NCI-H82 (cell line): ENCODE data around the gene LTA.
"Not testable (repeated sequence)": the region's sequence is repeated elsewhere in the genome, so short reads cannot be mapped to it uniquely, and the experiment has no call there.

Experiments used
- DNase-seq: peaks from one replicate; lab custom pipeline; 2025; lab: John Stamatoyannopoulos, UW

The LTA gene

DNA sequence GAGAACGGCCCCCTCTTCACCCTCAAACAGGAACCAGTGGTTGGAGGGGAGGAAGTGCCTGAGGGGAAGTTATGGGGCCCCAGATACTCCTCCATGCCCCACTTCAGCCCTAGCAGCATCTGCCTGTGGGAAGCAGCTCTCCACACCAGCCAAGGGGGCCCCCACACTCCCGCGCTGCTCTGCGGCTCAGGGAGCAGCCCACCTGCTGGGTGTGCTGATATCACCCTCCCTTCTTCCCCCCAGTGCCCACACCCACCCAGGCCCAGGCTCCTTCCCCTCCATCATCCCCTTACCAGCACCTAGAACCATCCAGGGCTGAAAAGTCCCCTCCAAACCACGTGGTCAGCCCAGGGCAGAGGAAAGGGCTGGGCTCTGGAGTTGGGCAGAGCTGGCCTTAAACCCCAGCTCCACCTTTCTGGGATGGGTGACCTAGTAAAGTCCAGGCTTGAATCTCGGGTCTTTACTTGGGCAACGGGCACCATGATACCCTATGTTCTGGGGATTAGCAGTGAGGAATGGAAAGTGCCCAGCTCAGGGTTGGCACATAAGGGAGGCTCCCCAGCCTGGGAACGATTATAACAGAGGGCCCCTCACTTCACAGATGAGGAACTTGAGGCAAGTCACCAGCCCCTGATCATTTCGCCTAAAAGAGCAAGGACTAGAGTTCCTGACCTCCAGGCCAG lies 14.7 kb downstream of the LTA start:
- DNase-seq = no peak

DNA sequence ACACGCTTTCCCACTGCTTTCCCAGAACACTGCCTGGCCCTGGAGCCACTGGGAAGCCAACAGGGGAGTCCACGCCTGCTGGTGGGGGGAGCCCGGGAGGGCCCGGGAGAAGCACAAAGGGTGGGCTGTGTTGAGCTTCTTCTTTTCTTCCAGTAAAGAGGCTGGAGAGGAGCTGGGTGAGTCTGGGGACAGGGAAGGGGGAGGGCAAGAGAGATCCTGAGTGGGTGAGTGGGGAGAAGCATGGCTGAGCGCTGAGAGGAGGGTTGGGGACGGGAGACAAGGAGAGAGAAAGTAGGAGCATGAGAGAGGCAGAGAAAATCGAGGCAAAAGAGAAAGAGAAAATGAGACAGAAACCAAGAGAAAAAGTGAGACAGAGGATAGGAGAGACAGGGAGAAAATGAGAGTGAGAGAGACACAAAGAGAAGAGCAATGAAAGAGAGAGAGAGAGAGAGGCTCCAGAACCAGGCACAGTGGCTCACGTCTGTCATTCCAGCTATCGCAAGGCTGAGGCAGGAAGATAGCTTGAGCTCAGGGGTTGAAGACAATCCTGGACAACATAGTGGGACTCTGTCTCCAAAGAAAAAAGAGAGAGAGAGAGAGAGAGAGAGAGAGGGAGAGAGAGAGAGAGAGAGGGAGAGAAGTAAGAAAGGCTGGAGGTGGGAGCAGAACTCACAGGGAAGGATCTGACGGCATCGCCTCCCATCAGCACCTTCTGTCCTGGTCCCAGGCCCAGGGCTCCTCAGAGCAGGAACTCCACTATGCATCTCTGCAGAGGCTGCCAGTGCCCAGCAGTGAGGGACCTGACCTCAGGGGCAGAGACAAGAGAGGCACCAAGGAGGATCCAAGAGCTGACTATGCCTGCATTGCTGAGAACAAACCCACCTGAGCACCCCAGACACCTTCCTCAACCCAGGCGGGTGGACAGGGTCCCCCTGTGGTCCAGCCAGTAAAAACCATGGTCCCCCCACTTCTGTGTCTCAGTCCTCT lies 16.0 kb downstream of the LTA start:
- no peak for DNase-seq

DNA sequence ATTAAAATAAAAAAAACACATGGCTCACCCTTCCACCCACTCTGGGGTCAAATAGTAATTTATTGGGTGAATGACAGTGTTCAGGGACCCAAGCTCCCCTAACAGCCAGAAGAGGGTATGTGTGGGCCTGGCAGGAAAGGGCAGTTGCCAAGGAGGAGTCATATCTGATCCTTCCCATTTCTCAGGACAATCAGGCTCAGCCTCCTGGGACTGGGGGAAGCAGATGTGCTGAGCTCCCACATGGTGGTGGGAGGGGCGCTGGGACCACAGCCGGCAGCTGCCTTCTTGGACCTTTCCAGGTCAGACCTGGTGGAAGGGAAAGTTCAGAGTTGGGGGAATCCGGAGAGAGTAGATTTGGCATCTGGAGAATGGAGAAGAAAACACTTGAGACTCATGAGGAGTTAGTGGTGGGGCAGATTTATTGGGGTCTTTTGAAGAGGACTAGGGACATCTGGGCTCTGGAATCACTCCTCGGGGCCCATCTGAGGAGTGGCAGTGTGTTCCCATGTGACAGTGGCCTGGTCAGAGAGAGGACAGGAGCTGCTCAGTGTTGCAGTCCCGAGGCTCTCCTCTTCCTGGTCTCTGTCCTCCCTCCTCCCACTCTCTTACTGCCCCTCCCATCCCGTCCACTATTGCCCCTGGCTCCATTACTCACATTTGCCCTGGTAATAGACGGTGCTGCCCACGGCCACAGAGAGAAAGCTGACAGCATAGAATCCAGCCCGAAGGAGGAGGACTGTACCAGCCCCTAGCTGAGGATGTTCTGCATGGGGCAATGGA lies 17.0 kb downstream of the LTA start:
- peak; percentile 74 for DNase-seq

DNA sequence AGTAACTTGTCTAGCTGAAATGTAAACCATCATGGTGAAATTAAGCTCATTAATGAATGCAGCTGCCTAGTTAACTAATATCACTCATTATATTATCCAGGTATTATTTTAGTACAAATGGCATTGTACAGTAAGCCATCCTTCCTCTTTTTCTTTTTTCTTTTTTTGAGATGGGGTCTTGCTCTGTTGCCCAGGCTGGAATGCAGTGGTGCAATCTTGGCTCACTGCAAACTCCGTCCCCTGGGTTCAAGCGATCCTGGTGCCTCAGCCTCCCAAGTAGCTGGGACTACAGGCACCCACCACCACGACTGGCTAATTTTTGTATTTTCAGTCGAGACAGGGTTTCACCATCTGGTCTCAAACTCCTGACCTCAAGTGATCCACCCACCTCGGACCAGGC lies 18.6 kb downstream of the LTA start:
- not testable (repeated sequence) for DNase-seq

DNA sequence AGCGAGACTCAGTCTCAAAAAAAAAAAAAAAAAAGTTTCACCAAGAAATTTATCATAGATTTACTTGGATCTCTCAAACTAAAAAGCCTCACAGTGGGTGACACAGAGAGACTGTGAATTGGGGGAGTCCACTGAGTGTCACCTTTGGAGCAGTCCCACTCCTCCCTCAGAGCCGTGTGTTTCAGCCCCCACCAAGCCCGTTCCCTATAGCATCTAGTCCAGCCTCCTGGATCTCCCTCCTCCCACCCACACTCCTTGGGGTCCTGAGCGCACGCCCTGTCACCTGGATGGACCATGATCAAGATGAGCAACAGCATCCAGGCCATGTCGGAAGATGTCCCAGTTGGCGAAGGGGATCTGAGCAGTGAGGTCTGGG lies 20.3 kb downstream of the LTA start:
- no peak for DNase-seq

DNA sequence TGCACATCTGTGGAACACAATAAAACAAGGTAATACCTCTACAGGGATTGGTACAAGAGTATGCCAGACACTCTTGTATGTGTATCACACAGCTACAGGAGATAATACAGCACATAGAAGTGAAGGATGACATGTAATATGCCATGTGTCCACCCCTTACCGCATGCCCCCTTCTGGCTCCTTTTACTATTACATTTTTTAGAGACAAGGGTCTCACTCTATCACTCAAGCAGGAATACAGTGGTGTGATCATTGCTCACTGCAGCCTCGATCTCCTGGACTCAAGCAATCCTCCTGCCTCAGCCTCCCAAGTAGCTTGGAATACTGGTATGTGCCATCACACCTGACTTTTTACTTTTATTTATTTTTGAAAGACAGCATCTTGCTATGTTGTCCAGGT lies 24.9 kb downstream of the LTA start:
- DNase-seq = peak; percentile 73

DNA sequence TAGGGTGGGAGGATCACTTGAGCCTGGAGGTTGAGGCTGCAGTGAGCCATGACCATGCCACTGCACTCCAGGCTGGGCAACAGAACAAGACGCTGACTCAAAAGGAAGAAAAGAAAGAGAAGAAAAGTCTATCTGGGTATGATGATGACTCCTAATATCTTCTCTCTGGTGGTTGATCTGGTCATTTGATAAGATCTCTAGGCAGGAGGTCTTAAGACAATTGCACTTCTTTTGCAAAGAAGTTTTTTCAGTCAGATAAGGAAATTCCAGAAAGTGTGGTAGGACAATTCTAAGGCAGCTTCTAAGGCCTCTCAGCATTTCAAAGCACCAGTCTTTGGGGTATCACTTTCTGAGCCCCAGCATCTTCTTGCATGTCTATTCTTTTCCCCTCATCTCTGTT lies 35.2 kb downstream of the LTA start:
- DNase-seq = no peak

DNA sequence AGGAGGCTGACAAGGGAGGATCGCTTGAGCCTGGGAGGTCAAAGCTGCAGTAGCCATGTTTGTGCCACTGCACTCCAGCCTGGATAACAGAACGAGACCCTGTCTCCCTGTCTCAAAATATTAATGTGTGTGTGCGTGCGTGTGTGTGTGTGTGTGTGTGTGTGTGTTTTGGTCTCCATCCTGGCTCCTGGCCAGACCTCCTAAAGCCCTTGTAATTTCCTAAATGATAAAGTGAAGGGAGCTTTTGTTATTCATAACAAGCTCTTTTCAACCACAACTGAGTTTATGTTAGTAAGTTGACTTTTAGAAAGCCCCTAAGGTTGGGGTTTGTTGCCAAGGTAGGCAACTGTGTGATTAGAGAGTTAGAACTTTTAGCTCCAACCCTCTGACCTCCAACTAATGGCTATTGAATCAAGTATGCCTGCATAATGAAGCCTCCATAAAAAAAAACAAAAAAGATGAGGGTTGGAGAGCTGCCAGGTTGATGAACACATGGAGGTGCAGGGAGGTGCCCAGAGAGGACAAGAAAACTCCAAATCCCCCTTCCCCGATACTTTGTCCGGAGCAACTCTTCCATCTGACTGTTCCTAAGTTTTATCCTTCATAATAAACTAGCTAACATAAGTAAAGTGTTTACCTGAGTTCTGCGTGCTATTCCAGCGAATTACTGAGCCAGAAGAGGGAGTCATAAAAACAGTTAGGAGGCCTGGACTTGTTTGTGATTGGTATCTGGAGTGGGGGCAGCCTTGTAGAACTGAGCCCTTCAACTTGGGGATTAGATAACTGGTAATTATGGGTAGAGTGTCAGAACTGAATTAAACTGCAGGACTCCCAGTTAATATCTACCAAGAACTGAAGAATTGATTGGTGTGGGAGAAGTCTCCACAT lies 37.7 kb downstream of the LTA start:
- no peak for DNase-seq

DNA sequence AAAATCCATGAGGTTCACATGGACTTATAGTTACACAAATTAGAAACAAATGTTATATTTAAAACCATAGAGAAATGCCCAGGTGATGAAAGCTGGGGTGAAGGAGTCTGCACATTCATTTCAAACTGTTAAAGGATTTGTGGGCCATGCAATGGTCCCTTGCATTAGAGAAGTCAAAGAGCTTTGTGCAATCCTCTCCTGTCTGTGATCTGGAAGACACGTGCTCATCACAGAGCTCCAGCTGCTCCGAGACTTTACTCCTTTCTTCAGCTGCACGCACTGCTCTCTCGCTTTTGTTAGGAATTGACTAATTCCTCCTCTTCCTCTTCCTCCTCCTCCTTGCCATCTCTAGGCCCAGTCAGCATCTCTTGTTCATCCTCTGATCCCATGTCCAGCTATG lies 38.9 kb downstream of the LTA start:
- peak; percentile 31 for DNase-seq

DNA sequence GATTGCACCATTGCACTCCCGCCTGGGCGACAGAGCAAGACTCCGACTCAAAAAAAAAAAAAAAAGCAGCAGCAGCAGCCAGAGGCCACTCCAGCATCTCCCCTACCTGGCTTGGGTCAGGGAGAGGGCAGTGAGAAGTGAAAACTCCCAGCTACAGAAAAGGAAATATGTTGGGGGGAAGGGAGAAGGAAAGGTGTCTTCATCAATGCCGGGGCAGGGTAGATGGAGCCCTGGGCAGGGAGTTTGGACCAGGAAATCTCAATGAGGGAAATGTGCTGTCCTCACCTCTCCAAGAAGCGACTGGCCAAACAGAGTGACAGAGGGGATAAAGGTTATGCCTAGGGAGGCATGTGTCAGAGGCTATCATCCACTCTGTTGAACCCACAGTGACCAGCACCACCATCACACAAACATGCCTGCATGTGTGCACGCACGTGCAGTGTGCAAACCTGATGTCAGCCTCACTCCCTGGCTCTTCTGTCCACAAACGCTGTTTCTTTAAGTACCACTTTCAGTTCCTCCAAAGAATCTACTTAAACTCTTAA lies 42.1 kb downstream of the LTA start:
- DNase-seq = no peak

DNA sequence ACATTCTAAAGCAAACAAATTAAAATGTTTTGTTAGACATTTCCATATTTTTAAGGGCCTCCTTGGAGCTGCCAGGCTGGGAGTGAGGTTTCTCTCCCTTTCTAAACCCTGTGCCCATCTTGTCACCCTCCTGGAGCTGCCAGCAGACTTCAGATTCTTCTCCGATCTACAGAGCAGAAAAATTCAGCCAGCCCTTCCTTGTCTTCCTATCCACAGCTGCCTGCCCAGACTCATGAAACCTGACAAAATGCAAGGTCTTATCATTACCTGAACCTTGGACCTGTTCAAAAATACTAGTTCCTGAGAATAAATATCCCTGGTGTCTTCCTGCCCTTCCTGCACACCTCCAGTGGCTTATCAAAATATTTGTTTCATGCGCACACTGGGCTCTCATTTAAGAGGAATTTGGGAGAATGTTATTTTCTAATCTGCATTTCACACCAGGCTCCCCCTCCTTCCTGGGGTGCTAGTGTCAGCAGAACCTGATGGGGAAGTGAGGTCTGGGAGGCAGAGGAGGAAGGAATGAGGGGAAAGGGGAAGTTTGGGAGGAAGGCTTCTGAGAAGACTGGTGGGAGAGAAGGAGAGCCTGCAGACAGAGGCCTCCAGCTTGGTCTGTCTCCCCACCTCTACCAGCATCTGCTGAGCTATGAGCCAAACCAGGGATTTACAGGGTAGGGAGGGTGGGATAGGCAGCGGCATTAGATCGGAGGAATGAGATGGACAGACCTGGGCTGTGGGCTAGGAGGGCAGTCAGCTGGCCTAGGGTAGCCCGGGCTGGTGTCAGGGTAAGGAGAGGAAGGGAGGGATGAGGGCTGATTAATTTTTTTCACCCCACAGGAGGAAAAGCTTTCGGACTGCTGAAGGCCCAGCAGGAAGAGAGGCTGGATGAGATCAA lies 42.8 kb downstream of the LTA start, which contains the start of gene AIF1:
Gene AIF1, plus strand, starts transcription at position 551 of the 895 bp plus-strand sequence. Its CDS starts 96 bp downstream, at position 647.
- no peak for DNase-seq

DNA sequence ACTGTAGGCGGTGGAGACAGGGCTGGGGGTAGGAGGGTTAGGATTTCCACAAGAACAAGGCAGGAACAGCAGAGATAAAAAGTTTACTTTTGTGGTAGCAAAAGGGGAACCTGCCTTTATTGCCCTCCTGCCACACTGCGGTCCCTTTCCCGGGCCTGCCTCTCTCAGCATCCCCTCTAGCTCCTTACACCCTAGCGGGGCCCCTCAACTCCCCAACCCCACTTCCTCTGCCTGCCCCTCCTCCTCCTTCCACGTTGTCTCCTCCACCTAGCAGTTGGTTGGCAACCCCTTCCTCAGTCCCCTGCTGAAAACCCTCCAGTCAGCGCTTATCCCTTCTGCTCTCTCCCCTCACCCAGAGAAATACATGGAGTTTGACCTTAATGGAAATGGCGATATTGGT lies 43.7 kb downstream of the LTA start:
- DNase-seq = no peak

DNA sequence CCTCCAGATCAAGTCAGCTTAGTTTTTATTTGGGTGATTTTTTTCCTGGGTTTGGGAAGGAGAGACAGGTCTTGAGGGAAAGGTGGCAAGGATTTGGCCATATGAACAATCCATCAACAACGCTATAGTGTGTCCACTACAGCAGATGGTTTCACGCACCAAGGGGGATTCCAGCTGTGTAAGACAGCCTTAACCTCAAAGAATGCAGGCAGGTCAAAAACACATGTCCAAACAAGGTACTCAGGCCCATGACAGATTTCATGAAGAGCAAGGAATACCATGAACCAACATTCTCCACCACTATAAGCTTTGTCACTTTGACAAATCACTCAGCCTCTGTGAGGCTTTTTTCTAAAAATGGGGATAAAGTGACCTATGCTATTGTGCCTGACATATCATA lies 44.9 kb downstream of the LTA start:
- peak; percentile 34 for DNase-seq

DNA sequence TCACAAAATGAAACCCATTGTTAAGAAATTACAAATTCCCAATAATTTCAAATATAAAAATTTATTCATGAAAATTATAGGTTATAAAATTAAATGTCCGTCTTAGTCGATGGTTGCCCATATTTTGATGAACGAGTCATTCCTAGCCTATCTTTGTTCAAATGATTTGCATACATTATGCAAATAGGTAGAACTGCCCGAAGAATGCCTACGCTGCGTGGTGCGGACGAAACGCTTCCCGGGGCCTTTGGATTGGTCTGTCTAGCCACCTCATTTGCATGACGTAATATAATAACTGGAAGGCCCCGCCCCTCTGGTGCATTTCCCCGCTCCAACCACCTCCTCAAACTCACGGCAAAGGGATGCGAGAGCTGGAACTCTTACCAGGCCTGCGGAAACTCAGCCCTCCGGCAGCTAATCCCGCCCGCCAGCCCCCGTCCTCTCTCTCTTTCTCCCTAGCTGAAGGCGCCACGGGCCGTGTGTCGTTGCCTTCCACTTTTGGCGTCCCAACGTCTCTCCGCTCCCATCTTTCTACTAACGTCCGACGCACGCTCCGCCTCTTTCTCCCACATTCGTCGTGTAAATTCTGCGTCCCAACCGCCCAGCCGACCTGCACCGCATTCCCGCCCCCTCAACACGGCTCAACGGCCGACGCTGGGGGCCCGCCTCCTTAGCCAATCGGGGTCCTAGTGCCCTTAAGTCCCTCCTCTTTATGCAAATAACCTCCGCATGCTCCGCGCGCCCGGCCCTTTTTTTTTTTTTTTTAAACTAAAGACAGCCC lies 47.9 kb downstream of the LTA start:
- peak; percentile 99 for DNase-seq

DNA sequence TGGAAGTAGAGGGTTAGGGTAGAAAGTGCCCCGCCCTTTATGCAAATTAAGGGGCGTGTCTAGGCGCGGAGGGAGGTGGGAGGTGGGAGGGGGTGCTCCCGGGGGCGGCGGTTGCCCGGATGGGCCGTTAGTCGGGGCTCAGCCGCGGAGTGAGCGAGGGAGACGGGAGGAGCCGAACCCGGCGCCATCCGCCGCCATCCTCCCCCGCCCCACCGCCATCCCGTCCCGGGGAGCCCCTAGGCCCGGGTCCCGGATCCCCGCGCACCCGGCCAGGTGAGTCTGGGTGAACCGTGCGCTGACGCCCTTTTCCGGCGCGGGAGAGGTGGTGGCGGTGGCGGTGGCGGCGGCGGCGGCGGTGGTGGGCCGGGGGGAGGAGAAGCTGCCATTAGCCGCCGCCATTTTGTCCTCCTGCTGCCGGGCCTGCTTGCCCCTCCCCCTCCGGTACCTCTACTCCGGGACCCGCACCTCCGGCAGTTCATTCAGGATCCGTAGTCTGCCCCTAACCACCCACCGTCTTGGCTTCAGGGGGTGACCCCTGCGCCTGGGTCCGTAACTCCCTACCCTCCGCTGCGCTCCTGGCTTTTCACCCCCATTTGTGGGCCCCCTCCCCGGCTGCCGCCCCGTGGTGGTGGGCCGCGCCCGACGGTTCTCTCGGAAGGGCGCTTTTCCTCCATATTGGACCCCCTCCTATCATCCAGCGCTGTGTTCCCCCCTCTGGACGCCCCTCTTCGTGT lies 48.7 kb downstream of the LTA start, which contains the start of gene PRRC2A:
Gene PRRC2A, plus strand, starts transcription at position 130 of the 734 bp plus-strand sequence. CDS start 2,075 bp downstream, outside the sequence.
- DNase-seq = peak; percentile 93

DNA sequence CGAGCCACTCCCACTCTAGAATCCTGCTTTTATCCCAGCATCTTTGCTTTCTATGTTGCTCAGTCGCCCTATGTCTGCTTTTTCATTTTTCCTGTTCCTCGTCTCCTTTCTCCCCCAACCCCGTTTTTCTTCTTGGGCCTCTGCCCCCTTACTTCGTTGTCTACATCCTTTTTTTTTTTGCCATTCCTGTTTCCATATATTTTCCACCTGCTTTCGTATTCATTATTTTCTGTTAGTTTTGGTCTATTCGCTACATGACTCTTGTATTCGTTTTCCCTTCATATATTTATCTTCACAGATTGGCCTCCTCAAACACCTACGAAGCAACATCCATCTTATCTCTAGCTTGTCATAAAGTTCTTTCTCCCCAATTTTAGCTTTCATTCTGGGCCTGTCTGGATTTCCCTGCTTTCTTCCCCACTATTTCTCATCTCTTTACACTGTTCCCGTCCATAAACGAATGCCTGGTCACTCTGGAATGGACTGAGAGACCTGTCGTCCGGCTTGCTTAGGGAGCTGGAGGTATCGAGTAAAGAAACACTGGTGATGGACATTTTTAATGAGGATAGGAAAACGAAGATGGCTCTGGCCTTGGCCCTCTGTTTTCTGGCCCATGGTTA lies 49.3 kb downstream of the LTA start:
- DNase-seq = no peak

DNA sequence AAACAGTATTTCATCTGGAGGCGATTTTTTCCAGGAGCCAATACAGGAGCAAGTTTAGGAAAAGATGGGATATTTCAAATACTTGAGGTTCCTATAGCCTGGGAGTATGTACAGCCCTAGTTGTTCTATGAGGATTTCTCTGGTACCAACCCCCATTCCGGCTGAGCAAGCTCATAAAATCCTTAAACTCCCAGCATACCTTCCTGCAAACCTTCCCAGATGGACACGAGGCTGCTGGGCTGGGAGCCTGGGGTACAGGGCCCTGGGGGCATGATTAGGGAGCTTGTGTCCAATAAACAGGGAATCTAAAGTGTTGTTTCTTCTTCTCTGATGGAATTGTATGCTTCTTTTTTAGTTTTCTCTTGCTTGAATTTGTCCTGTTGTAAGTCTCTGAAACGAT lies 49.9 kb downstream of the LTA start:
- DNase-seq = peak; percentile 48

DNA sequence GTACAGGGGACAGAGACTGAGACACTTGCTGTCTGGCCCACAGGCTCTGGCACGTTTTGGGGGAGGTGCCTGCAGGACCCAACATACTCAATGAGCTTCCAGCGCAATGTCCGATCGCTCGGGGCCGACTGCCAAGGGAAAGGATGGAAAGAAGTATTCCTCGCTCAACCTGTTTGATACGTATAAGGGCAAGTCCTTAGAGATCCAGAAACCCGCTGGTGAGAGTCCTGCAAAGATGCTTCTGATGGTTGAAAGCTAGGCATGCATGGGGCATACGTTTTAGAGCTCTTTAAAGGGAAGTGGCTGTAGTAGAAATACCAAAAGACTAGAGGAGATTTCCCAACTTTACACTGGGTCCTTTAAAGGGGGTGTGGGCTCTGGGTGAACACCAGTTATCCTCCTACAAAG lies 50.6 kb downstream of the LTA start:
- DNase-seq = no peak
